Vagina (tissue), 2 donors: Measurements from ENCODE around the gene GLIPR1L2.

Experiments
- POLR2AphosphoS5 ChIP-seq, 2 donors: sonication (generic); formaldehyde crosslinking; IDR thresholded peaks; one replicate each; pipeline ENCODE4 v1.9.0; 2017; ENCODE audit warnings: antibody characterized with exemption in 2 of 2, mild to moderate bottlenecking in 2 of 2, low read depth in 1 of 2; ENCODE audit not compliant: insufficient read depth in 1 of 2
- TF ChIP-seq, protein P1 (sequence below), 3 experiments: fragments of 450-650 bp in 2 of 3; fragments of 200-600 bp in 1 of 3; sonication (generic) in 1 of 3; IDR thresholded peaks; one replicate each; pipeline ENCODE4 v1.5.1; 2017 to 2019; ENCODE audit warnings: antibody characterized with exemption in 3 of 3, mild to moderate bottlenecking in 2 of 3, moderate library complexity in 2 of 3

GRCh38 chr12:75438059-75438754, 47.3 kb downstream of the GLIPR1L2 start:
- TF ChIP-seq, protein P1, sequence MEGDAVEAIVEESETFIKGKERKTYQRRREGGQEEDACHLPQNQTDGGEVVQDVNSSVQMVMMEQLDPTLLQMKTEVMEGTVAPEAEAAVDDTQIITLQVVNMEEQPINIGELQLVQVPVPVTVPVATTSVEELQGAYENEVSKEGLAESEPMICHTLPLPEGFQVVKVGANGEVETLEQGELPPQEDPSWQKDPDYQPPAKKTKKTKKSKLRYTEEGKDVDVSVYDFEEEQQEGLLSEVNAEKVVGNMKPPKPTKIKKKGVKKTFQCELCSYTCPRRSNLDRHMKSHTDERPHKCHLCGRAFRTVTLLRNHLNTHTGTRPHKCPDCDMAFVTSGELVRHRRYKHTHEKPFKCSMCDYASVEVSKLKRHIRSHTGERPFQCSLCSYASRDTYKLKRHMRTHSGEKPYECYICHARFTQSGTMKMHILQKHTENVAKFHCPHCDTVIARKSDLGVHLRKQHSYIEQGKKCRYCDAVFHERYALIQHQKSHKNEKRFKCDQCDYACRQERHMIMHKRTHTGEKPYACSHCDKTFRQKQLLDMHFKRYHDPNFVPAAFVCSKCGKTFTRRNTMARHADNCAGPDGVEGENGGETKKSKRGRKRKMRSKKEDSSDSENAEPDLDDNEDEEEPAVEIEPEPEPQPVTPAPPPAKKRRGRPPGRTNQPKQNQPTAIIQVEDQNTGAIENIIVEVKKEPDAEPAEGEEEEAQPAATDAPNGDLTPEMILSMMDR (IDR thresholded peaks at IDR 0.05) = no peak
- no peak for TF ChIP-seq POLR2AphosphoS5 (IDR thresholded peaks at IDR 0.05; ENCODE audit: insufficient read depth in 1 of 2, low read depth in 1 of 2)
